H1 (cell line): ENCODE measurements around the gene PRR5. TPM values are rescaled to one million over a fixed set of nuclear protein-coding genes. Genes with fewer than 3 reads are reported as not detected.

ENCODE experiments used
- CTCF ChIA-PET: fragments of 300-600 bp; sonication (Branson Sonifier 250); formaldehyde crosslinking; loops from one replicate; lab custom pipeline; 2021; ENCODE audit not compliant: partially characterized antibody; lab: Charles Lee
- POLR2A ChIA-PET: fragments of 300-600 bp; sonication (Branson Sonifier 250); formaldehyde crosslinking; loops from one replicate; lab custom pipeline; 2021; ENCODE audit warnings: inconsistent platforms; ENCODE audit not compliant: partially characterized antibody; lab: Charles Lee
- DNase-seq, 2 experiments: peaks; one replicate each; pipeline versions ENCODE4 v3.0.0 to v3.0.0-alpha.2; 2010 to 2022; ENCODE audit warnings: low spot score in 2 of 2, low read depth in 1 of 2, mixed read lengths in 1 of 2
- FAIRE-seq: peaks from 2 replicates; lab custom pipeline; 2011; peaks lifted over from hg19 to GRCh38; lab: Jason Lieb, UNC
- H2AFZ ChIP-seq: 2 replicates; pipeline ENCODE4 v1.8.1; 2012; ENCODE audit warnings: low read length, inconsistent platforms
- H2AK5ac ChIP-seq: 2 replicates; pipeline ENCODE4 v1.6.1; 2013; ENCODE audit warnings: low read depth, low read length
- H2BK120ac ChIP-seq: replicated peaks from 2 replicates; pipeline ENCODE3; 2013; ENCODE audit warnings: low read depth, low read length, inconsistent platforms
- H2BK12ac ChIP-seq: 2 replicates; pipeline ENCODE4 v1.6.1; 2013; ENCODE audit warnings: low read depth, low read length
- H2BK15ac ChIP-seq: 2 replicates; pipeline ENCODE4 v1.6.1; 2013; ENCODE audit warnings: low read length
- H2BK20ac ChIP-seq: 2 replicates; pipeline ENCODE4 v1.6.1; 2013; ENCODE audit warnings: low read length
- H2BK5ac ChIP-seq: 2 replicates; pipeline ENCODE4 v1.6.1; 2013; ENCODE audit warnings: low read depth, low read length
- H3K14ac ChIP-seq: 2 replicates; pipeline ENCODE4 v1.6.1; 2013; ENCODE audit warnings: inconsistent platforms; ENCODE audit not compliant: insufficient read length
- H3K18ac ChIP-seq: 2 replicates; pipeline ENCODE4 v1.6.1; 2013; ENCODE audit warnings: low read length; ENCODE audit errors: extremely low read depth
- H3K23ac ChIP-seq: 2 replicates; pipeline ENCODE4 v1.6.1; 2013; ENCODE audit warnings: inconsistent platforms; ENCODE audit not compliant: insufficient read length
- H3K23me2 ChIP-seq: 2 replicates; pipeline ENCODE4 v1.6.1; 2013; ENCODE audit warnings: low read depth, low read length
- H3K27ac ChIP-seq: 2 replicates; pipeline ENCODE4 v1.6.1; 2011; ENCODE audit warnings: low read depth, low read length, inconsistent platforms
- H3K27me3 ChIP-seq, 4 experiments: replicated peaks in 1 of 4; 1 replicate in 1 of 4; 2 replicates in 3 of 4; pipeline versions ENCODE4 v1.6.1 to v1.8.1; 2011 to 2013; ENCODE audit warnings: low read length in 3 of 4, mild to moderate bottlenecking in 3 of 4, inconsistent platforms in 2 of 4, mixed read lengths in 2 of 4, moderate library complexity in 1 of 4; ENCODE audit not compliant: control insufficient read depth in 3 of 4, insufficient read depth in 3 of 4; ENCODE audit errors: extremely low read depth in 1 of 4
- H3K36me3 ChIP-seq, 4 experiments: 2 replicates each; pipeline versions ENCODE4 v1.6.1 to v1.8.1; 2011 to 2013; ENCODE audit warnings: mild to moderate bottlenecking in 4 of 4, low read length in 3 of 4, moderate library complexity in 2 of 4, control low read depth in 1 of 4, inconsistent platforms in 1 of 4; ENCODE audit not compliant: insufficient read depth in 4 of 4, control insufficient read depth in 2 of 4
- H3K4ac ChIP-seq: replicated peaks from 2 replicates; pipeline ENCODE3; 2013; ENCODE audit warnings: low read length, low read depth, mixed read lengths, inconsistent platforms; ENCODE audit not compliant: insufficient read length
- H3K4me1 ChIP-seq, 4 experiments: replicated peaks in 1 of 4; 1 replicate in 1 of 4; 2 replicates in 3 of 4; pipeline versions ENCODE4 v1.6.1 to v1.8.1; 2011 to 2013; ENCODE audit warnings: low read length in 3 of 4, inconsistent platforms in 2 of 4, mixed read lengths in 1 of 4; ENCODE audit not compliant: insufficient read depth in 4 of 4, control insufficient read depth in 3 of 4
- H3K4me2 ChIP-seq, 2 experiments: 2 replicates each; pipeline versions ENCODE4 v1.6.1 to v1.8.1; 2011 to 2013; ENCODE audit warnings: low read depth in 2 of 2, low read length in 2 of 2, control low read depth in 1 of 2, inconsistent platforms in 1 of 2, mild to moderate bottlenecking in 1 of 2; ENCODE audit not compliant: insufficient read depth in 1 of 2
- H3K4me3 ChIP-seq, 4 experiments: fragments of 200-600, 300-600 bp in 1 of 4; sonication (generic), shearing (Covaris generic), sonication (Bioruptor Twin) in 1 of 4; 2 replicates each; pipeline versions ENCODE4 v1.5.1 to v1.8.1; 2011 to 2016; ENCODE audit warnings: low read length in 4 of 4, low read depth in 3 of 4, control low read depth in 2 of 4, inconsistent platforms in 2 of 4, mild to moderate bottlenecking in 2 of 4, mixed read lengths in 1 of 4, moderate library complexity in 1 of 4; ENCODE audit not compliant: insufficient read depth in 2 of 4; ENCODE audit errors: extremely low read depth in 1 of 4
- H3K56ac ChIP-seq: replicated peaks from 2 replicates; pipeline ENCODE3; 2013; ENCODE audit warnings: low read depth, mild to moderate bottlenecking, mixed read lengths, low read length, inconsistent platforms; ENCODE audit not compliant: insufficient read length
- H3K79me1 ChIP-seq: 2 replicates; pipeline ENCODE4 v1.6.1; 2013; ENCODE audit warnings: low read depth, low read length, control low read depth
- H3K79me2 ChIP-seq, 2 experiments: 2 replicates each; pipeline versions ENCODE4 v1.6.1 to v1.8.1; 2012 to 2013; ENCODE audit warnings: low read length in 2 of 2, mild to moderate bottlenecking in 2 of 2, inconsistent platforms in 1 of 2; ENCODE audit not compliant: insufficient read depth in 2 of 2, control insufficient read depth in 1 of 2
- H3K9ac ChIP-seq, 4 experiments: replicated peaks in 1 of 4; 1 replicate in 1 of 4; 2 replicates in 3 of 4; pipeline versions ENCODE4 v1.6.1 to v1.8.1; 2011 to 2013; ENCODE audit warnings: low read depth in 3 of 4, low read length in 3 of 4, control low read depth in 2 of 4, mild to moderate bottlenecking in 2 of 4, moderate library complexity in 2 of 4, inconsistent platforms in 1 of 4; ENCODE audit errors: extremely low read depth in 1 of 4
- H3K9me3 ChIP-seq, 2 experiments: 2 replicates each; pipeline versions ENCODE4 v1.6.1 to v1.8.1; 2012 to 2013; ENCODE audit warnings: mild to moderate bottlenecking in 2 of 2, moderate library complexity in 2 of 2, control low read depth in 1 of 2, inconsistent platforms in 1 of 2, low read depth in 1 of 2, low read length in 1 of 2, mixed read lengths in 1 of 2; ENCODE audit not compliant: insufficient read depth in 2 of 2
- H4K20me1 ChIP-seq, 2 experiments: replicated peaks in 1 of 2; 2 replicates each; pipeline versions ENCODE3 to v1.8.1; 2011 to 2013; ENCODE audit warnings: inconsistent platforms in 2 of 2, low read length in 2 of 2, mild to moderate bottlenecking in 1 of 2; ENCODE audit not compliant: insufficient read depth in 2 of 2, control insufficient read depth in 1 of 2
- H4K5ac ChIP-seq: 2 replicates; pipeline ENCODE4 v1.6.1; 2013; ENCODE audit warnings: low read length, low read depth, mixed read lengths, inconsistent platforms; ENCODE audit not compliant: insufficient read length
- H4K8ac ChIP-seq: 2 replicates; pipeline ENCODE4 v1.8.0; 2013; ENCODE audit warnings: mild to moderate bottlenecking, moderate library complexity, low read length, inconsistent platforms; ENCODE audit not compliant: insufficient read depth; ENCODE audit errors: extremely low read depth
- H4K91ac ChIP-seq: replicated peaks from 2 replicates; pipeline ENCODE3; 2013; ENCODE audit warnings: low read length, mixed read lengths, inconsistent platforms; ENCODE audit not compliant: insufficient read length
- BRCA1 ChIP-seq: IDR thresholded peaks from 2 replicates; pipeline ENCODE4 v1.6.1; 2012; ENCODE audit warnings: low read depth, low read length, improper control_type of control experiment
- FOSL1 ChIP-seq: IDR thresholded peaks from 2 replicates; pipeline ENCODE4 v1.6.1; 2011; ENCODE audit warnings: mild to moderate bottlenecking, low read depth, low read length, moderate library complexity; ENCODE audit not compliant: insufficient read depth
- KDM1A ChIP-seq: fragments of 200-600, 300-600 bp; sonication (generic); IDR thresholded peaks from 2 replicates; pipeline ENCODE4 v1.7.1; 2016; ENCODE audit warnings: mild to moderate bottlenecking, low read length, borderline replicate concordance
- KDM4A ChIP-seq: IDR thresholded peaks from one replicate; pipeline ENCODE4 v1.7.1; 2012; ENCODE audit warnings: low read depth, mild to moderate bottlenecking, moderate library complexity, low read length, inconsistent platforms; ENCODE audit not compliant: severe bottlenecking
- RAD21 ChIP-seq, 2 experiments: IDR thresholded peaks in 1 of 2; conservative IDR thresholded peaks in 1 of 2; 2 replicates each; pipeline ENCODE4 v1.6.1; 2011; ENCODE audit warnings: low read depth in 2 of 2, low read length in 2 of 2, improper control_type of control experiment in 1 of 2, inconsistent platforms in 1 of 2, mild to moderate bottlenecking in 1 of 2, moderate library complexity in 1 of 2
- SIX5 ChIP-seq: IDR thresholded peaks from 2 replicates; pipeline ENCODE4 v1.6.1; 2011; ENCODE audit warnings: mild to moderate bottlenecking, low read depth, low read length
- SP1 ChIP-seq: IDR thresholded peaks from 2 replicates; pipeline ENCODE4 v1.6.1; 2011; ENCODE audit warnings: low read depth, low read length
- WGBS, 2 experiments: shearing (Covaris generic) in 1 of 2; methylation state at CpG; one replicate each; pipeline versions ENCODE4 v1.1.6 to v1.1.7; 2013 to 2015; ENCODE audit warnings: low lambda C conversion rate in 2 of 2, mixed read lengths in 2 of 2, inconsistent platforms in 1 of 2, low coverage in 1 of 2, missing lambda C conversion rate in 1 of 2; ENCODE audit not compliant: insufficient replicate concordance in 2 of 2, insufficient coverage in 1 of 2, insufficient read length in 1 of 2; ENCODE audit errors: extremely low coverage in 1 of 2, missing lambda C conversion rate in 1 of 2; 5-methylcytosine and 5-hydroxymethylcytosine counted together
- polyA plus RNA-seq, 7 experiments: library from polyadenylated mRNA; depleted of rRNA in 3 of 7; stranded (reverse) in 5 of 7; unstranded in 2 of 7; fragments of >200 nt in 5 of 7; fragments of 200-250 nt in 2 of 7; gene quantifications; 1 replicate in 5 of 7; 2 replicates in 1 of 7; 4 replicates in 1 of 7; pipeline versions ENCODE4 v1.2.1 to v1.2.3, GENCODE V29; 2011 to 2013; ENCODE audit warnings: missing spikeins in 2 of 7, mixed read lengths in 2 of 7
- total RNA-seq: library from RNA; stranded (reverse); fragmentation: NEBNext Ultra II Directional; extraction: Animal tissue kit (Norgen Biotek cat#: 25700); gene quantifications from 2 replicates; pipeline ENCODE4 v1.2.1, GENCODE V29; 2021
- TF ChIP-seq, protein P1 (sequence below): IDR thresholded peaks from 2 replicates; pipeline ENCODE4 v1.6.1; 2012; ENCODE audit warnings: low read length, inconsistent platforms
- TF ChIP-seq, protein P2 (sequence below): IDR thresholded peaks from 2 replicates; pipeline ENCODE4 v1.6.1; 2011; ENCODE audit warnings: low read depth, mild to moderate bottlenecking, low read length; ENCODE audit not compliant: insufficient read depth

Gene PRR5
- total and polyA plus RNA-seq, 2 of the 8 experiments (the other 6 are each of a cell fraction or from before 2014, with no cell fraction given), result 16.5 to 25.7 TPM

DNA sequence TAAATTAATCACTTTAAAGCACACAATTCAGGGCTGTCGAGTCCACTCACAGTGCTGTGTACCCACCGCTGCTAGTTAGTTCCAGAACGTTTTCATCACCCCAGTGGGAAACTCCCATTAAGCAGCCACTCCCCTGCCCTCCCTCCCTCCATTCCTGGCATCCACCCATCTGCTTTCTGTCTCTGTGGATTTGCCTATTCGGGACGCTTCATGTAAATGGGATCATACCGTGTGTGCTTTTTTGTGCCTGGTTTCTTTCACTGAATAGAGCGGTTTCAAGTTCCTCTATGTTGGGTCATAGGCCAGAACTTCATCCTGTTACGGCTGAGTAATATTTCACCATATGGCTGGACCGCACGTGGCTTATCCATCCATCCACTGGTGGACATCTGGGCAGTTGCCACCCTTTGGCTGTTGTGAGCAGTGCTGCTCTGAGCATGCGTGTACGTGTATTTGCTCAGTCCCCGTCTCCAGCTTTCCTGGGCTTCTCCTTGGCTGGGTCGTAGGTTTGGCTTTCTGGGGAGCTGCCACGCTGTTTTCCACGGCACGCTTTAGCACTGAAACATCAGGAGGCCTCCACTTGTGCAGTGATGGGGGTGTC is 80.5 kb downstream of the PRR5 start:
- no peak overlapping the region for H2AFZ ChIP-seq
- H3K23ac ChIP-seq, result no peak overlapping the region
- H3K4me1 ChIP-seq, result peaks cover 0 to 11% (median 5%) of the 10 kb centered on the region in 4 experiments; a peak in 4 of 7 replicates
- H3K79me1 ChIP-seq, result peaks cover 3% of the 10 kb centered on the region; the same call in 1 of the 2 replicates
- no peak overlapping the region for H4K91ac ChIP-seq
- no peaks in the 10 kb centered on the region for H3K9me3 ChIP-seq
- H2AK5ac ChIP-seq, result no peak overlapping the region; the same call in 1 of the 2 replicates
- no peak overlapping the region for H3K18ac ChIP-seq
- H3K9ac ChIP-seq, result no peak overlapping the region
- H2BK15ac ChIP-seq, result no peak overlapping the region
- H3K14ac ChIP-seq, result no peak overlapping the region
- FAIRE-seq (no peak), DNase-seq (no peak)
- H3K56ac ChIP-seq, result no peak overlapping the region
- H3K36me3 ChIP-seq, result peaks cover 0 to 6% (median 0%) of the 10 kb centered on the region in 4 experiments; a peak in 1 of 8 replicates
- no peak overlapping the region for H4K5ac ChIP-seq
- H3K4me3 ChIP-seq, result no peak overlapping the region
- WGBS, 2 experiments, result 86% methylated on average over 17 of the region's 17 CpGs; no CpG with 5 or more reads in 1 of the 2 experiments
- H3K27me3 ChIP-seq, result no peaks in the 10 kb centered on the region
- no peaks in the 10 kb centered on the region for H3K23me2 ChIP-seq
- ChIA-PET POLR2A (interaction anchor here (1.2 to 1.9 kb wide), 2 partner anchors 9 kb away, joined by 3 to 5 read pairs; no protein-coding TSS in a partner anchor), CTCF (interaction anchor here (0.7 kb wide), 1 partner anchor 55 kb away, joined by 3 read pairs; no protein-coding TSS in a partner anchor)
- peaks cover 0 to 2% of the 10 kb centered on the region in 2 experiments; a peak in 2 of 4 replicates for H3K79me2 ChIP-seq
- no peak overlapping the region for H3K4ac ChIP-seq
- H2BK12ac ChIP-seq, result no peak overlapping the region
- no peak overlapping the region for H3K4me2 ChIP-seq
- no peak overlapping the region for H2BK20ac ChIP-seq
- no peak overlapping the region for H2BK120ac ChIP-seq
- H4K20me1 ChIP-seq, result peaks cover 4 to 5% of the 10 kb centered on the region in 2 experiments
- no peak overlapping the region for H2BK5ac ChIP-seq
- H4K8ac ChIP-seq, result no peak overlapping the region
- no peak overlapping the region for H3K27ac ChIP-seq
- TF ChIP-seq, protein P1, sequence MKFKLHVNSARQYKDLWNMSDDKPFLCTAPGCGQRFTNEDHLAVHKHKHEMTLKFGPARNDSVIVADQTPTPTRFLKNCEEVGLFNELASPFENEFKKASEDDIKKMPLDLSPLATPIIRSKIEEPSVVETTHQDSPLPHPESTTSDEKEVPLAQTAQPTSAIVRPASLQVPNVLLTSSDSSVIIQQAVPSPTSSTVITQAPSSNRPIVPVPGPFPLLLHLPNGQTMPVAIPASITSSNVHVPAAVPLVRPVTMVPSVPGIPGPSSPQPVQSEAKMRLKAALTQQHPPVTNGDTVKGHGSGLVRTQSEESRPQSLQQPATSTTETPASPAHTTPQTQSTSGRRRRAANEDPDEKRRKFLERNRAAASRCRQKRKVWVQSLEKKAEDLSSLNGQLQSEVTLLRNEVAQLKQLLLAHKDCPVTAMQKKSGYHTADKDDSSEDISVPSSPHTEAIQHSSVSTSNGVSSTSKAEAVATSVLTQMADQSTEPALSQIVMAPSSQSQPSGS, result no peak
- TF ChIP-seq SP1, result no peak
- TF ChIP-seq RAD21 (IDR thresholded peaks at IDR 0.05 in 1 of 2, conservative IDR thresholded peaks at IDR 0.05 in 1 of 2; ENCODE audit: low read depth in 2 of 2, low read length in 2 of 2), result no peak
- TF ChIP-seq SIX5, result no peak
- no peak for TF ChIP-seq FOSL1
- TF ChIP-seq KDM1A, result no peak
- TF ChIP-seq BRCA1, result no peak
- TF ChIP-seq, protein P2, sequence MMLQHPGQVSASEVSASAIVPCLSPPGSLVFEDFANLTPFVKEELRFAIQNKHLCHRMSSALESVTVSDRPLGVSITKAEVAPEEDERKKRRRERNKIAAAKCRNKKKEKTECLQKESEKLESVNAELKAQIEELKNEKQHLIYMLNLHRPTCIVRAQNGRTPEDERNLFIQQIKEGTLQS, result no peak
- TF ChIP-seq KDM4A, result no peak
